H1 (cell line): ENCODE results near the gene KIF26B. TPM values are rescaled to one million over a fixed set of nuclear protein-coding genes. Genes with fewer than 3 reads are reported as not detected.

Source experiments
- CTCF ChIA-PET: fragments of 300-600 bp; sonication (Branson Sonifier 250); formaldehyde crosslinking; loops from one replicate; lab custom pipeline; 2021; ENCODE audit not compliant: partially characterized antibody; lab: Charles Lee
- POLR2A ChIA-PET: fragments of 300-600 bp; sonication (Branson Sonifier 250); formaldehyde crosslinking; loops from one replicate; lab custom pipeline; 2021; ENCODE audit warnings: inconsistent platforms; ENCODE audit not compliant: partially characterized antibody; lab: Charles Lee
- DNase-seq, 2 experiments: peaks; one replicate each; pipeline versions ENCODE4 v3.0.0 to v3.0.0-alpha.2; 2010 to 2022; ENCODE audit warnings: low spot score in 2 of 2, low read depth in 1 of 2, mixed read lengths in 1 of 2
- FAIRE-seq: peaks from 2 replicates; lab custom pipeline; 2011; peaks lifted over from hg19 to GRCh38; lab: Jason Lieb, UNC
- H2AFZ ChIP-seq: 2 replicates; pipeline ENCODE4 v1.8.1; 2012; ENCODE audit warnings: low read length, inconsistent platforms
- H2AK5ac ChIP-seq: 2 replicates; pipeline ENCODE4 v1.6.1; 2013; ENCODE audit warnings: low read depth, low read length
- H2BK120ac ChIP-seq: replicated peaks from 2 replicates; pipeline ENCODE3; 2013; ENCODE audit warnings: low read depth, low read length, inconsistent platforms
- H2BK12ac ChIP-seq: 2 replicates; pipeline ENCODE4 v1.6.1; 2013; ENCODE audit warnings: low read depth, low read length
- H2BK15ac ChIP-seq: 2 replicates; pipeline ENCODE4 v1.6.1; 2013; ENCODE audit warnings: low read length
- H2BK20ac ChIP-seq: 2 replicates; pipeline ENCODE4 v1.6.1; 2013; ENCODE audit warnings: low read length
- H2BK5ac ChIP-seq: 2 replicates; pipeline ENCODE4 v1.6.1; 2013; ENCODE audit warnings: low read depth, low read length
- H3K14ac ChIP-seq: 2 replicates; pipeline ENCODE4 v1.6.1; 2013; ENCODE audit warnings: inconsistent platforms; ENCODE audit not compliant: insufficient read length
- H3K18ac ChIP-seq: 2 replicates; pipeline ENCODE4 v1.6.1; 2013; ENCODE audit warnings: low read length; ENCODE audit errors: extremely low read depth
- H3K23ac ChIP-seq: 2 replicates; pipeline ENCODE4 v1.6.1; 2013; ENCODE audit warnings: inconsistent platforms; ENCODE audit not compliant: insufficient read length
- H3K23me2 ChIP-seq: 2 replicates; pipeline ENCODE4 v1.6.1; 2013; ENCODE audit warnings: low read depth, low read length
- H3K27ac ChIP-seq: 2 replicates; pipeline ENCODE4 v1.6.1; 2011; ENCODE audit warnings: low read depth, low read length, inconsistent platforms
- H3K27me3 ChIP-seq, 4 experiments: replicated peaks in 1 of 4; 1 replicate in 1 of 4; 2 replicates in 3 of 4; pipeline versions ENCODE4 v1.6.1 to v1.8.1; 2011 to 2013; ENCODE audit warnings: low read length in 3 of 4, mild to moderate bottlenecking in 3 of 4, inconsistent platforms in 2 of 4, mixed read lengths in 2 of 4, moderate library complexity in 1 of 4; ENCODE audit not compliant: control insufficient read depth in 3 of 4, insufficient read depth in 3 of 4; ENCODE audit errors: extremely low read depth in 1 of 4
- H3K36me3 ChIP-seq, 4 experiments: 2 replicates each; pipeline versions ENCODE4 v1.6.1 to v1.8.1; 2011 to 2013; ENCODE audit warnings: mild to moderate bottlenecking in 4 of 4, low read length in 3 of 4, moderate library complexity in 2 of 4, control low read depth in 1 of 4, inconsistent platforms in 1 of 4; ENCODE audit not compliant: insufficient read depth in 4 of 4, control insufficient read depth in 2 of 4
- H3K4ac ChIP-seq: replicated peaks from 2 replicates; pipeline ENCODE3; 2013; ENCODE audit warnings: low read length, low read depth, mixed read lengths, inconsistent platforms; ENCODE audit not compliant: insufficient read length
- H3K4me1 ChIP-seq, 4 experiments: replicated peaks in 1 of 4; 1 replicate in 1 of 4; 2 replicates in 3 of 4; pipeline versions ENCODE4 v1.6.1 to v1.8.1; 2011 to 2013; ENCODE audit warnings: low read length in 3 of 4, inconsistent platforms in 2 of 4, mixed read lengths in 1 of 4; ENCODE audit not compliant: insufficient read depth in 4 of 4, control insufficient read depth in 3 of 4
- H3K4me2 ChIP-seq, 2 experiments: 2 replicates each; pipeline versions ENCODE4 v1.6.1 to v1.8.1; 2011 to 2013; ENCODE audit warnings: low read depth in 2 of 2, low read length in 2 of 2, control low read depth in 1 of 2, inconsistent platforms in 1 of 2, mild to moderate bottlenecking in 1 of 2; ENCODE audit not compliant: insufficient read depth in 1 of 2
- H3K4me3 ChIP-seq, 4 experiments: fragments of 200-600, 300-600 bp in 1 of 4; sonication (generic), shearing (Covaris generic), sonication (Bioruptor Twin) in 1 of 4; 2 replicates each; pipeline versions ENCODE4 v1.5.1 to v1.8.1; 2011 to 2016; ENCODE audit warnings: low read length in 4 of 4, low read depth in 3 of 4, control low read depth in 2 of 4, inconsistent platforms in 2 of 4, mild to moderate bottlenecking in 2 of 4, mixed read lengths in 1 of 4, moderate library complexity in 1 of 4; ENCODE audit not compliant: insufficient read depth in 2 of 4; ENCODE audit errors: extremely low read depth in 1 of 4
- H3K56ac ChIP-seq: replicated peaks from 2 replicates; pipeline ENCODE3; 2013; ENCODE audit warnings: low read depth, mild to moderate bottlenecking, mixed read lengths, low read length, inconsistent platforms; ENCODE audit not compliant: insufficient read length
- H3K79me1 ChIP-seq: 2 replicates; pipeline ENCODE4 v1.6.1; 2013; ENCODE audit warnings: low read depth, low read length, control low read depth
- H3K79me2 ChIP-seq, 2 experiments: 2 replicates each; pipeline versions ENCODE4 v1.6.1 to v1.8.1; 2012 to 2013; ENCODE audit warnings: low read length in 2 of 2, mild to moderate bottlenecking in 2 of 2, inconsistent platforms in 1 of 2; ENCODE audit not compliant: insufficient read depth in 2 of 2, control insufficient read depth in 1 of 2
- H3K9ac ChIP-seq, 4 experiments: replicated peaks in 1 of 4; 1 replicate in 1 of 4; 2 replicates in 3 of 4; pipeline versions ENCODE4 v1.6.1 to v1.8.1; 2011 to 2013; ENCODE audit warnings: low read depth in 3 of 4, low read length in 3 of 4, control low read depth in 2 of 4, mild to moderate bottlenecking in 2 of 4, moderate library complexity in 2 of 4, inconsistent platforms in 1 of 4; ENCODE audit errors: extremely low read depth in 1 of 4
- H3K9me3 ChIP-seq, 2 experiments: 2 replicates each; pipeline versions ENCODE4 v1.6.1 to v1.8.1; 2012 to 2013; ENCODE audit warnings: mild to moderate bottlenecking in 2 of 2, moderate library complexity in 2 of 2, control low read depth in 1 of 2, inconsistent platforms in 1 of 2, low read depth in 1 of 2, low read length in 1 of 2, mixed read lengths in 1 of 2; ENCODE audit not compliant: insufficient read depth in 2 of 2
- H4K20me1 ChIP-seq, 2 experiments: replicated peaks in 1 of 2; 2 replicates each; pipeline versions ENCODE3 to v1.8.1; 2011 to 2013; ENCODE audit warnings: inconsistent platforms in 2 of 2, low read length in 2 of 2, mild to moderate bottlenecking in 1 of 2; ENCODE audit not compliant: insufficient read depth in 2 of 2, control insufficient read depth in 1 of 2
- H4K5ac ChIP-seq: 2 replicates; pipeline ENCODE4 v1.6.1; 2013; ENCODE audit warnings: low read length, low read depth, mixed read lengths, inconsistent platforms; ENCODE audit not compliant: insufficient read length
- H4K8ac ChIP-seq: 2 replicates; pipeline ENCODE4 v1.8.0; 2013; ENCODE audit warnings: mild to moderate bottlenecking, moderate library complexity, low read length, inconsistent platforms; ENCODE audit not compliant: insufficient read depth; ENCODE audit errors: extremely low read depth
- H4K91ac ChIP-seq: replicated peaks from 2 replicates; pipeline ENCODE3; 2013; ENCODE audit warnings: low read length, mixed read lengths, inconsistent platforms; ENCODE audit not compliant: insufficient read length
- E2F6 ChIP-seq: IDR thresholded peaks from 2 replicates; pipeline ENCODE4 v1.6.1; 2012; ENCODE audit warnings: inconsistent platforms
- MAFK ChIP-seq: IDR thresholded peaks from 2 replicates; pipeline ENCODE4 v1.6.1; 2012; ENCODE audit warnings: low read depth, mild to moderate bottlenecking, improper control_type of control experiment, low read length
- SAP30 ChIP-seq: fragments of 300-600 bp; sonication (generic); IDR thresholded peaks from 2 replicates; pipeline ENCODE4 v1.7.1; 2012; ENCODE audit warnings: low read length, moderate library complexity, mild to moderate bottlenecking, inconsistent platforms; ENCODE audit not compliant: insufficient read depth, insufficient replicate concordance
- SP4 ChIP-seq: IDR thresholded peaks from 2 replicates; pipeline ENCODE4 v1.6.1; 2012; ENCODE audit warnings: low read length, inconsistent platforms
- WGBS, 2 experiments: shearing (Covaris generic) in 1 of 2; methylation state at CpG; one replicate each; pipeline versions ENCODE4 v1.1.6 to v1.1.7; 2013 to 2015; ENCODE audit warnings: low lambda C conversion rate in 2 of 2, mixed read lengths in 2 of 2, inconsistent platforms in 1 of 2, low coverage in 1 of 2, missing lambda C conversion rate in 1 of 2; ENCODE audit not compliant: insufficient replicate concordance in 2 of 2, insufficient coverage in 1 of 2, insufficient read length in 1 of 2; ENCODE audit errors: extremely low coverage in 1 of 2, missing lambda C conversion rate in 1 of 2; 5-methylcytosine and 5-hydroxymethylcytosine counted together
- polyA plus RNA-seq, 7 experiments: library from polyadenylated mRNA; depleted of rRNA in 3 of 7; stranded (reverse) in 5 of 7; unstranded in 2 of 7; fragments of >200 nt in 5 of 7; fragments of 200-250 nt in 2 of 7; gene quantifications; 1 replicate in 5 of 7; 2 replicates in 1 of 7; 4 replicates in 1 of 7; pipeline versions ENCODE4 v1.2.1 to v1.2.3, GENCODE V29; 2011 to 2013; ENCODE audit warnings: missing spikeins in 2 of 7, mixed read lengths in 2 of 7
- total RNA-seq: library from RNA; stranded (reverse); fragmentation: NEBNext Ultra II Directional; extraction: Animal tissue kit (Norgen Biotek cat#: 25700); gene quantifications from 2 replicates; pipeline ENCODE4 v1.2.1, GENCODE V29; 2021

KIF26B gene
- total and polyA plus RNA-seq, 2 of the 8 experiments (the other 6 are each of a cell fraction or from before 2014, with no cell fraction given), result 0.06 to 0.28 TPM

- no peak overlapping the region for H3K14ac ChIP-seq
- no peak overlapping the region for H3K56ac ChIP-seq
- TF ChIP-seq MAFK (no peak), SAP30 (no peak), SP4 (no peak), E2F6 (no peak)
- H2BK120ac ChIP-seq, result no peak overlapping the region
- CTCF ChIA-PET, result interaction anchor here (0.8 kb wide), 1 partner anchor 77 kb away, joined by 3 read pairs; no protein-coding TSS in a partner anchor
- H3K27me3 ChIP-seq, result no peaks in the 10 kb centered on the region
- no peak overlapping the region for H2AFZ ChIP-seq
- peaks cover 0 to 4% (median 0%) of the 10 kb centered on the region in 4 experiments; a peak in 1 of 7 replicates for H3K4me1 ChIP-seq
- H3K27ac ChIP-seq, result no peak overlapping the region
- no peaks in the 10 kb centered on the region for H3K36me3 ChIP-seq
- FAIRE-seq (no peak), DNase-seq (no peak)
- H2BK12ac ChIP-seq, result no peak overlapping the region
- H2BK5ac ChIP-seq, result no peak overlapping the region
- H3K4me3 ChIP-seq, result no peak overlapping the region
- H3K9me3 ChIP-seq, result no peaks in the 10 kb centered on the region
- no peak overlapping the region for H2BK20ac ChIP-seq
- no peaks in the 10 kb centered on the region for H3K23me2 ChIP-seq
- POLR2A ChIA-PET, result no interaction called here
- no peak overlapping the region for H3K23ac ChIP-seq
- no peak overlapping the region for H2AK5ac ChIP-seq
- no peaks in the 10 kb centered on the region for H4K20me1 ChIP-seq
- H3K4me2 ChIP-seq, result no peak overlapping the region
- H3K9ac ChIP-seq, result no peak overlapping the region
- H3K18ac ChIP-seq, result no peak overlapping the region
- no peak overlapping the region for H3K4ac ChIP-seq
- H4K91ac ChIP-seq, result no peak overlapping the region
- no peaks in the 10 kb centered on the region for H3K79me2 ChIP-seq
- 87% methylated on average over 7 of the region's 7 CpGs; no CpG with 5 or more reads in 1 of the 2 experiments for WGBS, 2 experiments
- no peak overlapping the region for H4K5ac ChIP-seq
- H4K8ac ChIP-seq, result no peak overlapping the region
- H3K79me1 ChIP-seq, result no peaks in the 10 kb centered on the region
- H2BK15ac ChIP-seq, result no peak overlapping the region
Observed at GRCh38 chr1:245458234-245458633, 303.4 kb downstream of the KIF26B start.
